A549 (cell line): ENCODE results near the gene HIF1AN. TPM values are rescaled to one million over a fixed set of nuclear protein-coding genes. Genes with fewer than 3 reads are reported as not detected.

Experiments used
- ATAC-seq, 2 experiments: fragments of 200-7000 bp in 1 of 2; fragments of >200 bp in 1 of 2; cut with Nextera tagmentation in 1 of 2; cut with Tn5 transposase in 1 of 2; 3 replicates each; pipeline versions ENCODE4 v1.8.0 to v1.9.1; 2018 to 2020; ENCODE audit warnings: mild to moderate bottlenecking in 1 of 2, moderate library complexity in 1 of 2
- CTCF ChIA-PET: fragments of 300-600 bp; sonication (Branson Sonifier 250); formaldehyde crosslinking; extraction: SDS; loops from one replicate; lab custom pipeline; 2021; ENCODE audit warnings: antibody characterized with exemption, inconsistent platforms; lab: Yijun Ruan, JAX
- POLR2A ChIA-PET: fragments of 350-600 bp; formaldehyde crosslinking; extraction: SDS; loops from one replicate; lab custom pipeline; 2021; ENCODE audit warnings: antibody characterized with exemption, inconsistent platforms; lab: Yijun Ruan, JAX
- DNase-seq, 2 experiments: peaks; one replicate each; pipeline versions ENCODE4 v3.0.0 to v3.0.0-alpha.2; 2011 to 2016; ENCODE audit warnings: low read depth in 1 of 2, low spot score in 1 of 2
- FAIRE-seq: peaks from 2 replicates; lab custom pipeline; 2011; peaks lifted over from hg19 to GRCh38; lab: Jason Lieb, UNC
- H3K27ac ChIP-seq, 2 experiments: fragments of >200 bp; sonication (Bioruptor Twin); formaldehyde crosslinking; 3 replicates each; pipeline ENCODE4 v1.5.1; 2016 to 2017
- H3K4me1 ChIP-seq: fragments of >200 bp; sonication (Bioruptor Twin); formaldehyde crosslinking; 3 replicates; pipeline ENCODE4 v1.6.1; 2016
- H3K4me2 ChIP-seq: fragments of >200 bp; sonication (Bioruptor Twin); formaldehyde crosslinking; 3 replicates; pipeline ENCODE4 v1.6.1; 2016
- H3K4me3 ChIP-seq: fragments of >200 bp; sonication (Bioruptor Twin); formaldehyde crosslinking; 3 replicates; pipeline ENCODE4 v1.5.1; 2016
- H3K9me3 ChIP-seq: fragments of >200 bp; sonication (Bioruptor Twin); formaldehyde crosslinking; 3 replicates; pipeline ENCODE4 v1.6.1; 2016
- CBX2 ChIP-seq: fragments of 200-600 bp; sonication (generic); IDR thresholded peaks from 2 replicates; pipeline ENCODE4 v1.6.1; 2016; ENCODE audit warnings: low read depth, mild to moderate bottlenecking, borderline replicate concordance
- CBX8 ChIP-seq: fragments of 200-600 bp; sonication (generic); IDR thresholded peaks from 2 replicates; pipeline ENCODE4 v1.6.1; 2016
- CHD2 ChIP-seq: fragments of 150-350 bp; IDR thresholded peaks from 2 replicates; pipeline ENCODE4 v1.6.1; 2014; ENCODE audit warnings: low read length; ENCODE audit not compliant: partially characterized antibody
- CHD4 ChIP-seq: fragments of 200-600 bp; sonication (generic); IDR thresholded peaks from 2 replicates; pipeline ENCODE4 v1.6.1; 2016; ENCODE audit warnings: antibody characterized with exemption, mild to moderate bottlenecking, borderline replicate concordance
- EHF ChIP-seq: fragments of 250-450 bp; sonication (Bioruptor Pico); IDR thresholded peaks from 2 replicates; pipeline ENCODE4 v1.5.0; 2020; ENCODE audit warnings: mild to moderate bottlenecking
- EHMT2 ChIP-seq: fragments of 200-600 bp; sonication (generic); IDR thresholded peaks from 2 replicates; pipeline ENCODE4 v1.6.1; 2016; ENCODE audit warnings: antibody characterized with exemption, low read depth, mild to moderate bottlenecking, moderate library complexity
- EP300 ChIP-seq, 2 experiments: fragments of >200 bp; sonication (Bioruptor Twin); formaldehyde crosslinking; IDR thresholded peaks; 2 replicates in 1 of 2; 3 replicates in 1 of 2; pipeline ENCODE4 v1.6.1; 2016 to 2017
- FOXS1 ChIP-seq: fragments of 250-450 bp; sonication (Bioruptor Pico); IDR thresholded peaks from 2 replicates; pipeline ENCODE4 v1.5.0; 2020; ENCODE audit warnings: mild to moderate bottlenecking, moderate library complexity
- HOXA7 ChIP-seq: fragments of 250-450 bp; sonication (Bioruptor Pico); IDR thresholded peaks from 2 replicates; pipeline ENCODE4 v1.5.0; 2020; ENCODE audit warnings: mild to moderate bottlenecking, moderate library complexity
- HOXB13 ChIP-seq: fragments of 250-450 bp; sonication (Bioruptor Pico); IDR thresholded peaks from 2 replicates; pipeline ENCODE4 v1.5.0; 2020; ENCODE audit warnings: low read depth, mild to moderate bottlenecking, moderate library complexity
- HOXB5 ChIP-seq: fragments of 250-450 bp; sonication (Bioruptor Pico); IDR thresholded peaks from 2 replicates; pipeline ENCODE4 v1.5.0; 2020; ENCODE audit warnings: mild to moderate bottlenecking, moderate library complexity
- JUN ChIP-seq, 2 experiments: fragments of >200 bp; sonication (Bioruptor Twin); formaldehyde crosslinking; IDR thresholded peaks; 2 replicates in 1 of 2; 3 replicates in 1 of 2; pipeline ENCODE4 v1.6.1; 2016 to 2017
- KDM1A ChIP-seq: fragments of 200-600 bp; sonication (generic); IDR thresholded peaks from 2 replicates; pipeline ENCODE4 v1.6.1; 2016; ENCODE audit warnings: low read depth, mild to moderate bottlenecking
- MAZ ChIP-seq: fragments of 150-350 bp; IDR thresholded peaks from 2 replicates; pipeline ENCODE4 v1.6.1; 2014; ENCODE audit warnings: antibody characterized with exemption, low read depth, low read length, borderline replicate concordance
- MYC ChIP-seq: IDR thresholded peaks from 2 replicates; pipeline ENCODE4 v1.6.1; 2012; ENCODE audit warnings: mild to moderate bottlenecking, inconsistent platforms, low read length, improper control_type of control experiment, borderline replicate concordance
- NFE2L2 ChIP-seq: fragments of 150-350 bp; conservative IDR thresholded peaks from 2 replicates; pipeline ENCODE4 v1.6.1; 2014; ENCODE audit warnings: low read length
- NPAS2 ChIP-seq: fragments of 250-450 bp; sonication (Bioruptor Pico); IDR thresholded peaks from 2 replicates; pipeline ENCODE4 v1.8.0; 2022; ENCODE audit warnings: mild to moderate bottlenecking, moderate library complexity, borderline replicate concordance
- NR3C1 ChIP-seq: fragments of >200 bp; sonication (Bioruptor Twin); formaldehyde crosslinking; IDR thresholded peaks from 3 replicates; pipeline ENCODE4 v1.6.1; 2017
- PHF8 ChIP-seq: fragments of 200-600 bp; sonication (generic); IDR thresholded peaks from 2 replicates; pipeline ENCODE4 v1.6.1; 2016; ENCODE audit warnings: low read depth, mild to moderate bottlenecking, antibody characterized with exemption, moderate library complexity, borderline replicate concordance
- RARB ChIP-seq: fragments of 250-450 bp; sonication (Bioruptor Pico); IDR thresholded peaks from 2 replicates; pipeline ENCODE4 v1.8.0; 2021; ENCODE audit warnings: mild to moderate bottlenecking, moderate library complexity
- RCOR1 ChIP-seq: fragments of 150-350 bp; IDR thresholded peaks from 2 replicates; pipeline ENCODE4 v1.6.1; 2014; ENCODE audit warnings: antibody characterized with exemption, low read length, low read depth
- RFX5 ChIP-seq: fragments of 450-650 bp; IDR thresholded peaks from 2 replicates; pipeline ENCODE4 v1.7.1; 2014; ENCODE audit warnings: antibody characterized with exemption, mild to moderate bottlenecking, moderate library complexity
- TP53 ChIP-seq: fragments of 250-450 bp; sonication (Bioruptor Pico); IDR thresholded peaks from 2 replicates; pipeline ENCODE4 v1.5.0; 2021; ENCODE audit warnings: mild to moderate bottlenecking, moderate library complexity
- ZFP36 ChIP-seq: fragments of 450-650 bp; IDR thresholded peaks from 2 replicates; pipeline ENCODE4 v1.6.1; 2014; ENCODE audit warnings: borderline replicate concordance; ENCODE audit not compliant: partially characterized antibody
- ZSCAN20 ChIP-seq: fragments of 250-450 bp; sonication (Bioruptor Pico); IDR thresholded peaks from 2 replicates; pipeline ENCODE4 v1.8.0; 2022; ENCODE audit warnings: mild to moderate bottlenecking, moderate library complexity
- WGBS: methylation state at CpG from one replicate; pipeline ENCODE4 v1.1.6; 2017; ENCODE audit errors: missing lambda C conversion rate; 5-methylcytosine and 5-hydroxymethylcytosine counted together
- polyA plus RNA-seq, 4 experiments: library from polyadenylated mRNA; depleted of rRNA in 3 of 4; stranded (reverse); fragments of >200 nt; fragmentation: RNase III in 1 of 4; extraction: RNeasy Plus Mini Kit Qiagen cat#74134 plus additional on column Dnase treatment in 1 of 4; gene quantifications; 2 replicates in 3 of 4; 3 replicates in 1 of 4; pipeline ENCODE4 v1.2.3, GENCODE V29; 2011 to 2017
- TF ChIP-seq, protein P1 (sequence below): fragments of >200 bp; sonication (Bioruptor Twin); formaldehyde crosslinking; IDR thresholded peaks from 3 replicates; pipeline ENCODE4 v1.5.1; 2016
- TF ChIP-seq, protein P2 (sequence below): IDR thresholded peaks from 2 replicates; pipeline ENCODE4 v1.6.1; 2012
- TF ChIP-seq, protein P3 (sequence below): fragments of 200-600 bp; sonication (generic); IDR thresholded peaks from 2 replicates; pipeline ENCODE4 v1.6.1; 2016; ENCODE audit warnings: antibody characterized with exemption, mild to moderate bottlenecking, moderate library complexity
- TF ChIP-seq, protein P4 (sequence below): IDR thresholded peaks from 2 replicates; pipeline ENCODE4 v1.6.1; 2012

The HIF1AN gene
- polyA plus RNA-seq, 2 of the 4 experiments (the other 2 are of a cell fraction), result 15.3 to 21.6 TPM

DNA sequence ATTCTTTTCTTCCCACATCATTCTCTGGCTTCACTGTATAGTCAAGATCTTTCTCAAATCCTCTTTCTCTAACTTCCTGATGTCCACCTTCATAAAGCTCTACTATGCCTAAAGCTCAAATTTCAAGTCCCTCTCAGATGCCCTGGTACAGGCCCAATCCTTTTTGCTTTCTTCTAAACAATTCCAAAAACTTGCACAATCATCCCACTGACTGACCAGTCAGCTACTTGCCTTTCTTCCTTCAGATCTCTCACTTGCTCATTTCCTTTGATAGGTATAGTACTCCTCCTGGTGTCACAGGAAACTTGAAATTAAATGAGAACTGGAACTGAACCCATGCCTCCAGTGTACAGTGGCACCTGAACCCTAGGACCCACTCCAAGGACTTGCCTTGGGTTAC, 34.3 kb upstream of the HIF1AN start:
- Histone ChIP-seq H3K27ac (no peak overlapping the region), H3K4me2 (no peak overlapping the region), H3K9me3 (no peaks in the 10 kb centered on the region)
- no peak for FAIRE-seq
- ATAC-seq, result no peak
- TF ChIP-seq NPAS2 (CRISPR knock-in tag) (no peak), PHF8 (no peak), ZFP36 (no peak), HOXB5 (CRISPR knock-in tag) (no peak), RCOR1 (no peak), MAZ (no peak), TP53 (CRISPR knock-in tag) (no peak), MYC (no peak), EP300 (IDR thresholded peaks at IDR 0.05) (no peak), CBX8 (no peak), CHD4 (no peak), FOXS1 (CRISPR knock-in tag) (no peak), HOXA7 (CRISPR knock-in tag) (no peak), CHD2 (no peak), EHF (CRISPR knock-in tag) (no peak), EHMT2 (no peak), CBX2 (no peak)
- TF ChIP-seq, protein P1, sequence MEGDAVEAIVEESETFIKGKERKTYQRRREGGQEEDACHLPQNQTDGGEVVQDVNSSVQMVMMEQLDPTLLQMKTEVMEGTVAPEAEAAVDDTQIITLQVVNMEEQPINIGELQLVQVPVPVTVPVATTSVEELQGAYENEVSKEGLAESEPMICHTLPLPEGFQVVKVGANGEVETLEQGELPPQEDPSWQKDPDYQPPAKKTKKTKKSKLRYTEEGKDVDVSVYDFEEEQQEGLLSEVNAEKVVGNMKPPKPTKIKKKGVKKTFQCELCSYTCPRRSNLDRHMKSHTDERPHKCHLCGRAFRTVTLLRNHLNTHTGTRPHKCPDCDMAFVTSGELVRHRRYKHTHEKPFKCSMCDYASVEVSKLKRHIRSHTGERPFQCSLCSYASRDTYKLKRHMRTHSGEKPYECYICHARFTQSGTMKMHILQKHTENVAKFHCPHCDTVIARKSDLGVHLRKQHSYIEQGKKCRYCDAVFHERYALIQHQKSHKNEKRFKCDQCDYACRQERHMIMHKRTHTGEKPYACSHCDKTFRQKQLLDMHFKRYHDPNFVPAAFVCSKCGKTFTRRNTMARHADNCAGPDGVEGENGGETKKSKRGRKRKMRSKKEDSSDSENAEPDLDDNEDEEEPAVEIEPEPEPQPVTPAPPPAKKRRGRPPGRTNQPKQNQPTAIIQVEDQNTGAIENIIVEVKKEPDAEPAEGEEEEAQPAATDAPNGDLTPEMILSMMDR, result no peak
- TF ChIP-seq, all 56 proteins: peak for 0
- Histone ChIP-seq H3K4me1 (peaks cover 4% of the 10 kb centered on the region; the same call in 1 of the 3 replicates), H3K4me3 (no peak overlapping the region)
- no peak for DNase-seq
- POLR2A ChIA-PET, result no interaction called here
- CTCF ChIA-PET, result interaction anchor here (0.6 to 25.5 kb wide), 8 partner anchors 9 to 200 kb away, joined by 3 to 381 read pairs (median 4); partner anchors contain the start of gene SEC31B

DNA sequence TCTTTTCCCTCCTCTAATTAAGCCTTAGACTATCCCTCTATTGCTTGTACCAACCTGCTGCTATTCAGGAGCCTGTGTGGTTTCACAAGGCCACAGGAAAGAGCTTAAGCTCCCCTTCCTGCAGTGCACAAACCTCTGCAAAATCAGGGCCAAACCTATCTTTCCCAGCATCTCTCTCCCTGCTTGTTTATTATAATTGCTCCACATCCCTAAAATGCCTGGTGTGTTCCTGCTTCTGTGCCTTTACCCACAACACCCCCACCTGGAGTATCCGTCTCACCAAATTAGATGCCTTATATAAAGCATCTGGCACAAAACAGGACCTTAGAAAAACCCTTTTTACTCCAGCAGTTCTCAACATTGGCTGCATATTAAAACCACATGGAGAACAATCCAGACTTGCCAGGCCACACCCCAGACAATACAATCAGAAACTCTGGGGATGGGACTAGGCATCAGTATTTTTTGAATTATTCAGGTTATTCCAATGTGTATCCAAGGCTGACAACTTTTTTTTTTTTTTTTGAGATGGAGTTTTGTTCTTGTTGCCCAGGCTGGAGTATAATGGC, 32.7 kb upstream of the HIF1AN start:
- Histone ChIP-seq H3K4me3 (no peak overlapping the region), H3K9me3 (no peaks in the 10 kb centered on the region), H3K4me2 (no peak overlapping the region), H3K4me1 (peaks cover 10% of the 10 kb centered on the region; the same call in 2 of the 3 replicates), H3K27ac (no peak overlapping the region)
- ChIA-PET CTCF (interaction anchor here (2.3 to 23.5 kb wide), 3 partner anchors 16 to 71 kb away, joined by 9 to 267 read pairs (median 169); partner anchors contain the start of gene SEC31B), POLR2A (interaction anchor here (1.0 kb wide), 1 partner anchor 33 kb away, joined by 4 read pairs; the partner anchor contains the start of gene HIF1AN)
- WGBS, result 91% methylated on average over 1 of the region's 1 CpG
- ATAC-seq, result no peak
- FAIRE-seq, result no peak
- DNase-seq, result no peak
- TF ChIP-seq HOXB13 (CRISPR knock-in tag) (no peak), RARB (no peak), HOXB5 (CRISPR knock-in tag) (no peak), ZFP36 (no peak), EHF (CRISPR knock-in tag) (no peak), RFX5 (no peak), JUN (IDR thresholded peaks at IDR 0.05) (no peak), CHD2 (no peak), MYC (no peak), KDM1A (no peak), NR3C1 (no peak), NFE2L2 (no peak), ZSCAN20 (CRISPR knock-in tag) (no peak)
- TF ChIP-seq, protein P2, sequence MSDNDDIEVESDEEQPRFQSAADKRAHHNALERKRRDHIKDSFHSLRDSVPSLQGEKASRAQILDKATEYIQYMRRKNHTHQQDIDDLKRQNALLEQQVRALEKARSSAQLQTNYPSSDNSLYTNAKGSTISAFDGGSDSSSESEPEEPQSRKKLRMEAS, result no peak
- TF ChIP-seq, protein P3, sequence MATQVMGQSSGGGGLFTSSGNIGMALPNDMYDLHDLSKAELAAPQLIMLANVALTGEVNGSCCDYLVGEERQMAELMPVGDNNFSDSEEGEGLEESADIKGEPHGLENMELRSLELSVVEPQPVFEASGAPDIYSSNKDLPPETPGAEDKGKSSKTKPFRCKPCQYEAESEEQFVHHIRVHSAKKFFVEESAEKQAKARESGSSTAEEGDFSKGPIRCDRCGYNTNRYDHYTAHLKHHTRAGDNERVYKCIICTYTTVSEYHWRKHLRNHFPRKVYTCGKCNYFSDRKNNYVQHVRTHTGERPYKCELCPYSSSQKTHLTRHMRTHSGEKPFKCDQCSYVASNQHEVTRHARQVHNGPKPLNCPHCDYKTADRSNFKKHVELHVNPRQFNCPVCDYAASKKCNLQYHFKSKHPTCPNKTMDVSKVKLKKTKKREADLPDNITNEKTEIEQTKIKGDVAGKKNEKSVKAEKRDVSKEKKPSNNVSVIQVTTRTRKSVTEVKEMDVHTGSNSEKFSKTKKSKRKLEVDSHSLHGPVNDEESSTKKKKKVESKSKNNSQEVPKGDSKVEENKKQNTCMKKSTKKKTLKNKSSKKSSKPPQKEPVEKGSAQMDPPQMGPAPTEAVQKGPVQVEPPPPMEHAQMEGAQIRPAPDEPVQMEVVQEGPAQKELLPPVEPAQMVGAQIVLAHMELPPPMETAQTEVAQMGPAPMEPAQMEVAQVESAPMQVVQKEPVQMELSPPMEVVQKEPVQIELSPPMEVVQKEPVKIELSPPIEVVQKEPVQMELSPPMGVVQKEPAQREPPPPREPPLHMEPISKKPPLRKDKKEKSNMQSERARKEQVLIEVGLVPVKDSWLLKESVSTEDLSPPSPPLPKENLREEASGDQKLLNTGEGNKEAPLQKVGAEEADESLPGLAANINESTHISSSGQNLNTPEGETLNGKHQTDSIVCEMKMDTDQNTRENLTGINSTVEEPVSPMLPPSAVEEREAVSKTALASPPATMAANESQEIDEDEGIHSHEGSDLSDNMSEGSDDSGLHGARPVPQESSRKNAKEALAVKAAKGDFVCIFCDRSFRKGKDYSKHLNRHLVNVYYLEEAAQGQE, result no peak
- TF ChIP-seq, protein P4, sequence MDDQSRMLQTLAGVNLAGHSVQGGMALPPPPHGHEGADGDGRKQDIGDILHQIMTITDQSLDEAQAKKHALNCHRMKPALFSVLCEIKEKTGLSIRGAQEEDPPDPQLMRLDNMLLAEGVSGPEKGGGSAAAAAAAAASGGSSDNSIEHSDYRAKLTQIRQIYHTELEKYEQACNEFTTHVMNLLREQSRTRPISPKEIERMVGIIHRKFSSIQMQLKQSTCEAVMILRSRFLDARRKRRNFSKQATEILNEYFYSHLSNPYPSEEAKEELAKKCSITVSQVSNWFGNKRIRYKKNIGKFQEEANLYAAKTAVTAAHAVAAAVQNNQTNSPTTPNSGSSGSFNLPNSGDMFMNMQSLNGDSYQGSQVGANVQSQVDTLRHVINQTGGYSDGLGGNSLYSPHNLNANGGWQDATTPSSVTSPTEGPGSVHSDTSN, result no peak
